Ovary (tissue), 3 donors: ENCODE data around the gene APBA2.

Experiments
- EP300 ChIP-seq: sonication (generic); formaldehyde crosslinking; IDR thresholded peaks from one replicate; pipeline ENCODE4 v1.6.1; 2017; ENCODE audit warnings: antibody characterized with exemption
- POLR2A ChIP-seq: fragments of 450-650 bp; IDR thresholded peaks from one replicate; pipeline ENCODE4 v1.6.1; 2017; ENCODE audit warnings: antibody characterized with exemption, mild to moderate bottlenecking, moderate library complexity
- TF ChIP-seq, protein P1 (sequence below), 3 donors: fragments of 450-650 bp in 2 of 3; fragments of 200-600 bp in 1 of 3; IDR thresholded peaks; one replicate each; pipeline versions ENCODE4 v1.5.1 to v1.8.0; 2016 to 2022; ENCODE audit warnings: antibody characterized with exemption in 3 of 3, mild to moderate bottlenecking in 1 of 3
- donor health status: DM: no; HTN: no; CAD: no.

DNA sequence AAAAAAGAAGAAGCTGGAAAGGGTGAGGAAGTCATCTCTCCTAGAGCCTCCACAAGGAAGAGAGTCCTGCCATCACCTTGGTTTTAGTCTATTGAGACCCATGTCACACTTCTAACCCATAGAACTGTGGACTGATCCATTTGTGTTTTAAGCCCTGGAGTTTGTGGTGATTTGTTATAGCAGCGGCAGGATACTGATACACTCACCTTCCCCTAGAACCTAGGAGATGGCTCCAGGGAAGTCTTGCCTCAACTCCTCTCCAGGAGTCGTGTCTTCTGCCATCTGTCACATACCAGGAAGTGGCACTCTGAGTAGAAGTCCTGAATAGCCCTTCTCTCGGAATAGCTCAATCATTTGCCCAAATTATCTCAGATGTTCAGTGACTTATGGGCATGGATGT, 14.6 kb upstream of the APBA2 start:
- TF ChIP-seq, protein P1, sequence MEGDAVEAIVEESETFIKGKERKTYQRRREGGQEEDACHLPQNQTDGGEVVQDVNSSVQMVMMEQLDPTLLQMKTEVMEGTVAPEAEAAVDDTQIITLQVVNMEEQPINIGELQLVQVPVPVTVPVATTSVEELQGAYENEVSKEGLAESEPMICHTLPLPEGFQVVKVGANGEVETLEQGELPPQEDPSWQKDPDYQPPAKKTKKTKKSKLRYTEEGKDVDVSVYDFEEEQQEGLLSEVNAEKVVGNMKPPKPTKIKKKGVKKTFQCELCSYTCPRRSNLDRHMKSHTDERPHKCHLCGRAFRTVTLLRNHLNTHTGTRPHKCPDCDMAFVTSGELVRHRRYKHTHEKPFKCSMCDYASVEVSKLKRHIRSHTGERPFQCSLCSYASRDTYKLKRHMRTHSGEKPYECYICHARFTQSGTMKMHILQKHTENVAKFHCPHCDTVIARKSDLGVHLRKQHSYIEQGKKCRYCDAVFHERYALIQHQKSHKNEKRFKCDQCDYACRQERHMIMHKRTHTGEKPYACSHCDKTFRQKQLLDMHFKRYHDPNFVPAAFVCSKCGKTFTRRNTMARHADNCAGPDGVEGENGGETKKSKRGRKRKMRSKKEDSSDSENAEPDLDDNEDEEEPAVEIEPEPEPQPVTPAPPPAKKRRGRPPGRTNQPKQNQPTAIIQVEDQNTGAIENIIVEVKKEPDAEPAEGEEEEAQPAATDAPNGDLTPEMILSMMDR (IDR thresholded peaks at IDR 0.05): no peak
- TF ChIP-seq POLR2A (no peak), EP300 (no peak)
